Measurements from ENCODE around the gene DDX42. TPM values are rescaled to one million over a fixed set of nuclear protein-coding genes. Genes with fewer than 3 reads are reported as not detected.

Gene DDX42
- total and polyA plus RNA-seq, 2 of the 13 experiments (the other 11 are each of a cell fraction or from before 2014, with no cell fraction given) = 87.2 to 92.9 TPM

- TF ChIP-seq KLF11 (CRISPR knock-in tag; IDR thresholded peaks at IDR 0.05) (no peak), MAX (IDR thresholded peaks at IDR 0.05) (0 out of 2 replicates have a peak, but pooled peaks have one; percentile 42), AGO2 (optimal IDR thresholded peaks at IDR 0.05; ENCODE audit: low read depth, low read length) (peak; percentile 71), GMEB1 (CRISPR knock-in tag; IDR thresholded peaks at IDR 0.05; ENCODE audit: borderline replicate concordance) (peak; percentile 36; the same call in 1 of the 2 replicates), ZNF710 (CRISPR knock-in tag; IDR thresholded peaks at IDR 0.05; ENCODE audit: borderline replicate concordance) (0 out of 2 replicates have a peak, but pooled peaks have one; percentile 22), ZNF205 (CRISPR knock-in tag; IDR thresholded peaks at IDR 0.05) (no peak), CBX5 (CRISPR knock-in tag; IDR thresholded peaks at IDR 0.05; ENCODE audit: borderline replicate concordance) (0 out of 2 replicates have a peak, but pooled peaks have one; percentile 19), FOXA3 (CRISPR knock-in tag; IDR thresholded peaks at IDR 0.05) (no peak), ELF3 (CRISPR knock-in tag; IDR thresholded peaks at IDR 0.05) (peak; percentile 61), ARID4A (CRISPR knock-in tag; IDR thresholded peaks at IDR 0.05; ENCODE audit: borderline replicate concordance) (peak; percentile 41; the same call in 1 of the 2 replicates), GATAD1 (CRISPR knock-in tag; IDR thresholded peaks at IDR 0.05) (peak; percentile 48; the same call in 1 of the 2 replicates), CTCF (CRISPR knock-in tag; IDR thresholded peaks at IDR 0.05) (peak; percentile 76), YY1 (IDR thresholded peaks at IDR 0.05; ENCODE audit: insufficient read depth, insufficient replicate concordance, low read depth, low read length) (peak; percentile 9), ZNF552 (CRISPR knock-in tag; IDR thresholded peaks at IDR 0.05; ENCODE audit: borderline replicate concordance) (peak; percentile 93), THAP11 (CRISPR knock-in tag; IDR thresholded peaks at IDR 0.05) (peak; percentile 36), MYC (CRISPR knock-in tag; IDR thresholded peaks at IDR 0.05; ENCODE audit: borderline replicate concordance) (peak; percentile 42; the same call in 1 of the 2 replicates), CCAR2 (optimal IDR thresholded peaks at IDR 0.05; ENCODE audit: low read depth, low read length) (peak; percentile 20), FOXC1 (CRISPR knock-in tag; IDR thresholded peaks at IDR 0.05; ENCODE audit: borderline replicate concordance) (peak; percentile 56; the same call in 1 of the 2 replicates), ZNF569 (CRISPR knock-in tag; IDR thresholded peaks at IDR 0.05; ENCODE audit: borderline replicate concordance) (no peak)
Observed at GRCh38 chr17:63834431-63835166, 60.6 kb downstream of the DDX42 start (continued).
